K562 (cell line): ENCODE data around the gene CFAP54. TPM values are rescaled to one million over a fixed set of nuclear protein-coding genes. Genes with fewer than 3 reads are reported as not detected.

Experiments used
- ATAC-seq: fragments of 200-7000 bp; cut with Tn5 transposase; 3 replicates; pipeline ENCODE4 v1.9.1; 2020; ENCODE audit warnings: moderate library complexity
- BruUV-seq: library from RNA; stranded (reverse); fragments of 400-500 nt; replicated peaks from 2 replicates; lab custom pipeline; 2021; lab: Mats Ljungman, UMichigan
- CTCF ChIA-PET: fragments of 300-600 bp; formaldehyde crosslinking; extraction: SDS; loops from one replicate; lab custom pipeline; 2021; ENCODE audit warnings: low intra/inter-chr PET ratio; lab: Yijun Ruan, JAX
- POLR2A ChIA-PET: fragments of 300-600, 350-650 bp; sonication (Branson Sonifier 250); formaldehyde crosslinking; extraction: SDS; loops from one replicate; lab custom pipeline; 2021; ENCODE audit warnings: antibody characterized with exemption, inconsistent platforms; lab: Yijun Ruan, JAX
- DNase-seq, 4 experiments: peaks; one replicate each; pipeline versions ENCODE4 v3.0.0 to v3.0.0-alpha.2; 2011 to 2018; ENCODE audit warnings: low spot score in 3 of 4, mixed read lengths in 3 of 4; ENCODE audit errors: extremely low read depth in 1 of 4
- FAIRE-seq: peaks from 2 replicates; lab custom pipeline; 2011; peaks lifted over from hg19 to GRCh38; lab: Jason Lieb, UNC
- H2AFZ ChIP-seq: 2 replicates; pipeline ENCODE4 v1.6.0; 2011; ENCODE audit warnings: low read depth, low read length, control low read depth, inconsistent platforms
- H3K27ac ChIP-seq: fragments of 200-600 bp; 3 replicates; pipeline ENCODE4 v1.8.0; 2011; ENCODE audit warnings: low read depth, mild to moderate bottlenecking, control low read depth, inconsistent platforms, low read length, moderate library complexity, mixed read lengths; ENCODE audit errors: extremely low read depth
- H3K27me3 ChIP-seq, 2 experiments: fragments of 300-600 bp in 1 of 2; 2 replicates in 1 of 2; 3 replicates in 1 of 2; pipeline versions ENCODE4 v1.6.0 to v1.8.0; 2011; ENCODE audit warnings: inconsistent platforms in 2 of 2, low read length in 2 of 2, mild to moderate bottlenecking in 1 of 2, mixed read lengths in 1 of 2, moderate library complexity in 1 of 2; ENCODE audit not compliant: control insufficient read depth in 2 of 2, insufficient read depth in 2 of 2
- H3K36me3 ChIP-seq: fragments of 300-600 bp; 3 replicates; pipeline ENCODE4 v1.8.0; 2011; ENCODE audit warnings: mild to moderate bottlenecking, low read length, inconsistent platforms; ENCODE audit not compliant: control insufficient read depth, insufficient read depth
- H3K4me1 ChIP-seq, 2 experiments: fragments of 200-600 bp in 1 of 2; replicated peaks in 1 of 2; 2 replicates in 1 of 2; 3 replicates in 1 of 2; pipeline versions ENCODE4 v1.5.1 to v1.8.0; 2011; ENCODE audit warnings: inconsistent platforms in 2 of 2, low read length in 2 of 2, mild to moderate bottlenecking in 1 of 2, mixed read lengths in 1 of 2, moderate library complexity in 1 of 2; ENCODE audit not compliant: control insufficient read depth in 2 of 2, insufficient read depth in 2 of 2
- H3K4me2 ChIP-seq: 2 replicates; pipeline ENCODE4 v1.6.1; 2011; ENCODE audit warnings: low read length, control low read depth, inconsistent platforms, mixed read lengths; ENCODE audit not compliant: insufficient read depth
- H3K4me3 ChIP-seq: fragments of 200-600 bp; sonication (generic), shearing (Covaris generic); 2 replicates; pipeline ENCODE4 v1.5.1; 2016; ENCODE audit warnings: control low read depth, inconsistent platforms
- H3K79me2 ChIP-seq: fragments of 200-600 bp; 3 replicates; pipeline ENCODE4 v1.8.0; 2011; ENCODE audit warnings: low read length, inconsistent platforms; ENCODE audit not compliant: control insufficient read depth, insufficient read depth
- H3K9ac ChIP-seq, 2 experiments: 2 replicates each; pipeline versions ENCODE4 v1.6.0 to v1.6.1; 2011; ENCODE audit warnings: low read depth in 2 of 2, low read length in 2 of 2, control low read depth in 1 of 2, inconsistent platforms in 1 of 2, mild to moderate bottlenecking in 1 of 2, mixed read lengths in 1 of 2; ENCODE audit not compliant: insufficient read depth in 1 of 2
- H3K9me1 ChIP-seq: one replicate; pipeline ENCODE4 v1.6.0; 2011; ENCODE audit warnings: inconsistent platforms, mild to moderate bottlenecking, low read length, moderate library complexity; ENCODE audit not compliant: control insufficient read depth, insufficient read depth
- H3K9me3 ChIP-seq: replicated peaks from 2 replicates; pipeline ENCODE4 v1.5.1; 2011; ENCODE audit warnings: low read depth, low read length, inconsistent platforms; ENCODE audit not compliant: control insufficient read depth, insufficient read depth
- H4K20me1 ChIP-seq: replicated peaks from 2 replicates; pipeline ENCODE4 v1.6.1; 2011; ENCODE audit warnings: low read length, inconsistent platforms, mixed read lengths; ENCODE audit not compliant: control insufficient read depth, insufficient read depth
- ATF4 ChIP-seq: fragments of 450-650 bp; formaldehyde crosslinking; IDR thresholded peaks from 2 replicates; pipeline ENCODE4 v1.4.0; 2022; ENCODE audit warnings: mild to moderate bottlenecking, moderate library complexity
- CEBPG ChIP-seq, 3 experiments: fragments of 200-800 bp in 1 of 3; sonication (Bioruptor generic) in 1 of 3; sonication (generic) in 1 of 3; formaldehyde crosslinking in 1 of 3; IDR thresholded peaks in 2 of 3; conservative IDR thresholded peaks in 1 of 3; 2 replicates each; pipeline versions ENCODE4 v1.6.1 to v1.8.0; 2016 to 2022; ENCODE audit warnings: missing compliant biosample characterization in 2 of 3, missing genetic modification characterization in 2 of 3, mild to moderate bottlenecking in 1 of 3, missing genetic modification reagents in 1 of 3
- CREM ChIP-seq: IDR thresholded peaks from 2 replicates; pipeline ENCODE4 v1.6.1; 2014; ENCODE audit warnings: antibody characterized with exemption, low read depth
- FOSL1 ChIP-seq: fragments of 200-800 bp; sonication (Bioruptor generic); conservative IDR thresholded peaks from 2 replicates; pipeline ENCODE4 v1.6.1; 2016; ENCODE audit warnings: missing genetic modification characterization, missing compliant biosample characterization
- PHB2 ChIP-seq: fragments of 450-650 bp; IDR thresholded peaks from 2 replicates; pipeline ENCODE4 v1.6.1; 2017; ENCODE audit warnings: low read depth
- POLR2AphosphoS5 ChIP-seq: IDR thresholded peaks from 2 replicates; pipeline ENCODE4 v1.6.1; 2011; ENCODE audit warnings: mild to moderate bottlenecking, low read depth, low read length, moderate library complexity; ENCODE audit not compliant: control insufficient read depth, insufficient read depth
- SIN3B ChIP-seq: fragments of 450-650 bp; IDR thresholded peaks from 2 replicates; pipeline ENCODE4 v1.6.1; 2017; ENCODE audit warnings: low read depth, mild to moderate bottlenecking, moderate library complexity
- ZNF76 ChIP-seq: fragments of 250-450 bp; sonication (Bioruptor Pico); IDR thresholded peaks from 2 replicates; pipeline ENCODE4 v1.4.0; 2020; ENCODE audit warnings: mild to moderate bottlenecking, moderate library complexity, borderline replicate concordance
- ZNF780A ChIP-seq: fragments of 250-450 bp; sonication (Bioruptor Pico); IDR thresholded peaks from 2 replicates; pipeline ENCODE4 v1.5.0; 2021; ENCODE audit warnings: mild to moderate bottlenecking
- WGBS: fragments of 100-300 bp; shearing (Covaris generic); methylation state at CpG from one replicate; pipeline ENCODE4 v1.1.6; 2016; ENCODE audit warnings: low coverage, mixed read lengths; ENCODE audit not compliant: insufficient coverage; ENCODE audit errors: missing lambda C conversion rate; 5-methylcytosine and 5-hydroxymethylcytosine counted together
- in situ Hi-C: fragments of 300-500 bp; cut with MboI; formaldehyde crosslinking; loops from 4 replicates; pipeline ENCODE4 v1.15.0; 2018; ENCODE audit warnings: inconsistent platforms, mixed read lengths
- intact Hi-C: fragments of 100-400 bp; cut with micrococcal nuclease; formaldehyde crosslinking; loops from 2 replicates; pipeline ENCODE4 v1.14.2; 2022
- polyA plus RNA-seq, 8 experiments: library from polyadenylated mRNA; depleted of rRNA in 4 of 8; stranded (reverse) in 5 of 8; unstranded in 3 of 8; fragments of >200 nt; fragmentation: Nextera tagmentation in 2 of 8; fragmentation: Illumina TruSeq in 1 of 8; extraction: Ambion mirVana in 2 of 8; extraction: Trizol in 1 of 8; gene quantifications; 2 replicates each; pipeline versions ENCODE4 v1.2.1 to v1.2.3, GENCODE V29; 2011 to 2014; ENCODE audit warnings: inconsistent platforms in 1 of 8, missing spikeins in 1 of 8
- total RNA-seq, 7 experiments: library from RNA; depleted of rRNA in 6 of 7; stranded (reverse); fragments of >200 nt in 6 of 7; fragmentation: Illumina TruSeq in 2 of 7; extraction: Trizol in 2 of 7; gene quantifications; 2 replicates each; pipeline versions ENCODE4 v1.2.1 to v1.2.3, GENCODE V29; 2011 to 2021; ENCODE audit warnings: low replicate concordance in 1 of 7
- TF ChIP-seq, protein P1 (sequence below): sonication (generic); formaldehyde crosslinking; IDR thresholded peaks from 2 replicates; pipeline ENCODE4 v1.8.1; 2023; ENCODE audit warnings: mild to moderate bottlenecking, missing genetic modification reagents

The CFAP54 gene
- total and polyA plus RNA-seq, 9 of the 15 experiments (the other 6 are each of a cell fraction or from before 2014, with no cell fraction given): 0.03 to 0.23 (median 0.10) TPM; not detected in 3

DNA sequence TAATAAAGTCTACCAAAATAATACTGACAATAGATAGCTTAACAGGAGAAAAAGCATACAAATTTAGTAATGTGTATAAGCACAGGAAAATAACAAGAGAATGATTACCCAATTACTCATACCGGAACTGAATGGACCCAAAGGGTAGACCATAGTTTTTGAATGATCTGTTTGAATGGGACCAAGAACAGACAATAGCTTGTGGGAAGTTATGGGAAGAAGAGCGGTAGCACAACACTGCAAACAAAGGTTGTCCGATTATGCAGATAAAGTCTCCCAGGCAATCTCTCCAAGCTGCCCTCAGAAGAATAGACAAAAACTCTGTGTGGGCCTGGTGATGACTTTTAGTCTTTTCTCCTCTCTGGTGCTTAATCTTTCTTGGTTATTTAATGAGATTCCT lies 321.1 kb downstream of the CFAP54 start (continued):
- no peak for TF ChIP-seq POLR2AphosphoS5

GRCh38 chr12:96811083-96811482 lies 321.7 kb downstream of the CFAP54 start:
- Histone ChIP-seq H2AFZ (no peak overlapping the region), H3K79me2 (no peaks in the 10 kb centered on the region), H3K4me1 (no peaks in the 10 kb centered on the region), H3K9me3 (no peaks in the 10 kb centered on the region), H3K9me1 (no peaks in the 10 kb centered on the region), H3K4me3 (no peak overlapping the region), H3K36me3 (no peaks in the 10 kb centered on the region), H3K9ac (no peak overlapping the region), H3K27me3 (no peaks in the 10 kb centered on the region), H3K27ac (no peak overlapping the region), H3K4me2 (no peak overlapping the region), H4K20me1 (no peaks in the 10 kb centered on the region)
- ATAC-seq (no peak), DNase-seq (no peak), FAIRE-seq (no peak)
- WGBS: 0% methylated on average over 3 of the region's 3 CpGs
- intact Hi-C loops (no loop called here), in situ Hi-C loops (no loop called here)
- CTCF ChIA-PET: no interaction called here
- TF ChIP-seq ATF4: no peak
- no TSS peak for BruUV-seq
- POLR2A ChIA-PET: no interaction called here

GRCh38 chr12:96812153-96812552 lies 322.8 kb downstream of the CFAP54 start:
- Histone ChIP-seq H3K27me3 (no peaks in the 10 kb centered on the region), H3K27ac (no peak overlapping the region), H3K9me3 (no peaks in the 10 kb centered on the region), H3K4me3 (no peak overlapping the region), H3K4me1 (no peaks in the 10 kb centered on the region), H3K36me3 (no peaks in the 10 kb centered on the region), H2AFZ (no peak overlapping the region), H3K4me2 (no peak overlapping the region), H3K9me1 (no peaks in the 10 kb centered on the region), H3K79me2 (no peaks in the 10 kb centered on the region), H4K20me1 (no peaks in the 10 kb centered on the region), H3K9ac (no peak overlapping the region)
- no peak for FAIRE-seq
- DNase-seq: no peak
- no TSS peak for BruUV-seq
- CTCF ChIA-PET: no interaction called here
- POLR2A ChIA-PET: no interaction called here
- intact Hi-C loops: no loop called here
- WGBS: 4% methylated on average over 2 of the region's 2 CpGs
- in situ Hi-C loops: no loop called here
- no peak for ATAC-seq
- no peak for TF ChIP-seq SIN3B
- TF ChIP-seq CREM: no peak
- no peak for TF ChIP-seq ZNF76 (CRISPR knock-in tag)
- TF ChIP-seq CEBPG (CRISPR knock-in tag; IDR thresholded peaks at IDR 0.05): no peak
- TF ChIP-seq CEBPG (tag; conservative IDR thresholded peaks at IDR 0.05 in 1 of 2, IDR thresholded peaks at IDR 0.05 in 1 of 2): no peak
- no peak for TF ChIP-seq ZNF780A (CRISPR knock-in tag)
- no peak for TF ChIP-seq PHB2
- TF ChIP-seq, protein P1, sequence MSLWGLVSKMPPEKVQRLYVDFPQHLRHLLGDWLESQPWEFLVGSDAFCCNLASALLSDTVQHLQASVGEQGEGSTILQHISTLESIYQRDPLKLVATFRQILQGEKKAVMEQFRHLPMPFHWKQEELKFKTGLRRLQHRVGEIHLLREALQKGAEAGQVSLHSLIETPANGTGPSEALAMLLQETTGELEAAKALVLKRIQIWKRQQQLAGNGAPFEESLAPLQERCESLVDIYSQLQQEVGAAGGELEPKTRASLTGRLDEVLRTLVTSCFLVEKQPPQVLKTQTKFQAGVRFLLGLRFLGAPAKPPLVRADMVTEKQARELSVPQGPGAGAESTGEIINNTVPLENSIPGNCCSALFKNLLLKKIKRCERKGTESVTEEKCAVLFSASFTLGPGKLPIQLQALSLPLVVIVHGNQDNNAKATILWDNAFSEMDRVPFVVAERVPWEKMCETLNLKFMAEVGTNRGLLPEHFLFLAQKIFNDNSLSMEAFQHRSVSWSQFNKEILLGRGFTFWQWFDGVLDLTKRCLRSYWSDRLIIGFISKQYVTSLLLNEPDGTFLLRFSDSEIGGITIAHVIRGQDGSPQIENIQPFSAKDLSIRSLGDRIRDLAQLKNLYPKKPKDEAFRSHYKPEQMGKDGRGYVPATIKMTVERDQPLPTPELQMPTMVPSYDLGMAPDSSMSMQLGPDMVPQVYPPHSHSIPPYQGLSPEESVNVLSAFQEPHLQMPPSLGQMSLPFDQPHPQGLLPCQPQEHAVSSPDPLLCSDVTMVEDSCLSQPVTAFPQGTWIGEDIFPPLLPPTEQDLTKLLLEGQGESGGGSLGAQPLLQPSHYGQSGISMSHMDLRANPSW: no peak
- no peak for TF ChIP-seq FOSL1 (tag)
